CD14-positive monocyte (primary cell): ENCODE measurements around the gene PPP6R3. TPM values are rescaled to one million over a fixed set of nuclear protein-coding genes. Genes with fewer than 3 reads are reported as not detected.

Experiments
- DNase-seq, 3 donors: peaks; one replicate each; pipeline ENCODE4 v3.0.0-alpha.2; 2011 to 2022
- H2AFZ ChIP-seq: 2 replicates; pipeline ENCODE4 v1.6.0; 2012; ENCODE audit warnings: mild to moderate bottlenecking, low read depth, low read length, inconsistent platforms; ENCODE audit not compliant: insufficient read depth, poor library complexity, severe bottlenecking
- H3K27ac ChIP-seq, 2 donors: 1 replicate in 1 of 2; 2 replicates in 1 of 2; pipeline ENCODE4 v1.5.1; 2012 to 2013; ENCODE audit warnings: low read length in 2 of 2, control low read depth in 1 of 2, inconsistent platforms in 1 of 2, low read depth in 1 of 2, mild to moderate bottlenecking in 1 of 2
- H3K27me3 ChIP-seq, 2 donors: one replicate each; pipeline versions ENCODE4 v1.6.0 to v1.6.1; 2011 to 2013; ENCODE audit warnings: low read length in 2 of 2; ENCODE audit not compliant: control insufficient read depth in 2 of 2, insufficient read depth in 2 of 2
- H3K36me3 ChIP-seq, 2 donors: replicated peaks in 1 of 2; 1 replicate in 1 of 2; 2 replicates in 1 of 2; pipeline versions ENCODE4 v1.5.1 to v1.6.1; 2012 to 2013; ENCODE audit warnings: low read length in 2 of 2, control low read depth in 1 of 2, inconsistent platforms in 1 of 2, mild to moderate bottlenecking in 1 of 2; ENCODE audit not compliant: insufficient read depth in 2 of 2, control insufficient read depth in 1 of 2
- H3K4me1 ChIP-seq, 2 donors: 1 replicate in 1 of 2; 2 replicates in 1 of 2; pipeline versions ENCODE4 v1.5.1 to v1.6.1; 2012 to 2013; ENCODE audit warnings: low read length in 2 of 2, control low read depth in 1 of 2, inconsistent platforms in 1 of 2, mild to moderate bottlenecking in 1 of 2, moderate library complexity in 1 of 2; ENCODE audit not compliant: insufficient read depth in 2 of 2, control insufficient read depth in 1 of 2
- H3K4me2 ChIP-seq: replicated peaks from 2 replicates; pipeline ENCODE3; 2012; ENCODE audit warnings: low read length, moderate library complexity, mild to moderate bottlenecking; ENCODE audit not compliant: poor library complexity, severe bottlenecking; ENCODE audit errors: extremely low read depth
- H3K4me3 ChIP-seq, 3 experiments: fragments of 200-600 bp in 1 of 3; sonication (generic) in 1 of 3; replicated peaks in 1 of 3; 1 replicate in 2 of 3; 2 replicates in 1 of 3; pipeline ENCODE4 v1.5.1; 2011 to 2013; ENCODE audit warnings: low read length in 3 of 3, mild to moderate bottlenecking in 3 of 3, control low read depth in 2 of 3, low read depth in 2 of 3, inconsistent platforms in 1 of 3, moderate library complexity in 1 of 3
- H3K79me2 ChIP-seq: 2 replicates; pipeline ENCODE4 v1.6.0; 2012; ENCODE audit warnings: mild to moderate bottlenecking, control low read depth, inconsistent platforms, low read length, moderate library complexity; ENCODE audit not compliant: insufficient read depth
- H3K9ac ChIP-seq: 2 replicates; pipeline ENCODE4 v1.6.0; 2017; ENCODE audit warnings: low read length, mild to moderate bottlenecking; ENCODE audit not compliant: insufficient read depth, poor library complexity, severe bottlenecking
- H3K9me3 ChIP-seq, 2 donors: replicated peaks in 1 of 2; 1 replicate in 1 of 2; 2 replicates in 1 of 2; pipeline versions ENCODE4 v1.5.1 to v1.6.1; 2012 to 2013; ENCODE audit warnings: low read length in 2 of 2, control low read depth in 1 of 2; ENCODE audit not compliant: control insufficient read depth in 1 of 2, insufficient read depth in 1 of 2
- H4K20me1 ChIP-seq: 2 replicates; pipeline ENCODE4 v1.6.0; 2012; ENCODE audit warnings: mild to moderate bottlenecking, low read length, control low read depth, moderate library complexity; ENCODE audit not compliant: insufficient read depth
- H3K27ac Mint-ChIP-seq, 7 donors: one replicate each; pipeline ENCODE4 v1.8.0; 2020; ENCODE audit warnings: mild to moderate bottlenecking in 7 of 7, mixed read lengths in 7 of 7, moderate library complexity in 6 of 7, inconsistent platforms in 2 of 7
- H3K27me3 Mint-ChIP-seq, 3 donors: one replicate each; pipeline ENCODE4 v1.8.0; 2021 to 2022; ENCODE audit warnings: low read depth in 3 of 3, mild to moderate bottlenecking in 3 of 3, mixed read lengths in 3 of 3, moderate library complexity in 3 of 3, inconsistent platforms in 1 of 3
- H3K36me3 Mint-ChIP-seq, 2 donors: one replicate each; pipeline ENCODE4 v1.8.0; 2020; ENCODE audit warnings: mixed read lengths in 2 of 2, inconsistent platforms in 1 of 2, mild to moderate bottlenecking in 1 of 2
- H3K4me1 Mint-ChIP-seq: one replicate; pipeline ENCODE4 v1.8.0; 2020; ENCODE audit warnings: mild to moderate bottlenecking, mixed read lengths
- H3K4me3 Mint-ChIP-seq, 2 donors: one replicate each; pipeline ENCODE4 v1.8.0; 2020; ENCODE audit warnings: mild to moderate bottlenecking in 2 of 2, mixed read lengths in 2 of 2, moderate library complexity in 1 of 2
- H3K9me3 Mint-ChIP-seq, 7 donors: one replicate each; pipeline ENCODE4 v1.8.0; 2020 to 2022; ENCODE audit warnings: mixed read lengths in 7 of 7, mild to moderate bottlenecking in 6 of 7, moderate library complexity in 6 of 7, inconsistent platforms in 2 of 7
- WGBS: methylation state at CpG from one replicate; pipeline ENCODE4 v1.1.5; 2013; ENCODE audit warnings: missing lambda C conversion rate; ENCODE audit not compliant: insufficient coverage; 5-methylcytosine and 5-hydroxymethylcytosine counted together
- intact Hi-C, 2 donors: fragments of 100-400 bp; cut with micrococcal nuclease; formaldehyde crosslinking; loops; one replicate each; pipeline versions ENCODE4 v1.15.0 to v1.15.1; 2023
- polyA plus RNA-seq, 3 donors: library from polyadenylated mRNA; depleted of rRNA in 1 of 3; unstranded in 2 of 3; stranded (reverse) in 1 of 3; fragments of 300-500 nt in 2 of 3; fragments of >200 nt in 1 of 3; fragmentation: Illumina TruSeq in 2 of 3; gene quantifications; 1 replicate in 2 of 3; 2 replicates in 1 of 3; pipeline ENCODE4 v1.2.3, GENCODE V29; 2012 to 2021
- TF ChIP-seq, protein P1 (sequence below): fragments of 200-600 bp; IDR thresholded peaks from one replicate; pipeline ENCODE4 v1.8.0; 2022; ENCODE audit warnings: antibody characterized with exemption, mild to moderate bottlenecking

The PPP6R3 gene
- polyA plus RNA-seq, 3 donors, result 22.9 to 39.4 (median 38.1) TPM

DNA sequence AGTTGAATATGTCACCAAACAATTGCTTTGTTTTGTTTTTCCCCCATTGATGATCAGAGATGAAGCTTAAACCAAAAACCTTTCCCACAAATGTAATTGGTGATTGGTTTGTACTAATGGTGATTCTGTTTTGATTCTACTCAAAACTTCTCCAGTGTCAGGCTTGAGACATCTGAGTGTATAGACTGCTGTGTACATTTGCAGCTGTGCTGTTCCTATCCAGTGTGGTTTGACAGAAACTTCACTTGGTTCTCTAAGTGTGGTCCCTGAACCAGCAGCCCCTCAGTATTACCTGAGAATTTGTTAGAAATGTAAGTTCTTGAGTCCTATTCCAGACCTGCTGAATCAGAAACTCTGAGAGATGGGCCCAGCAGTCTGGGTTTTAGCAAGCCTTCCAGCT is 84.8 kb downstream of the PPP6R3 start:
- Mint-ChIP-seq H3K27me3 (no peaks in the 10 kb centered on the region), H3K36me3 (peaks cover 74 to 92% of the 10 kb centered on the region in 2 donors), H3K4me3 (no peak overlapping the region), H3K4me1 (peaks cover 50% of the 10 kb centered on the region), H3K27ac (no peak overlapping the region), H3K9me3 (no peaks in the 10 kb centered on the region)
- Histone ChIP-seq H3K36me3 (peaks cover 39 to 94% of the 10 kb centered on the region in 2 donors), H3K4me1 (peaks cover 25 to 32% of the 10 kb centered on the region in 2 donors), H4K20me1 (peaks cover 98% of the 10 kb centered on the region), H3K9ac (no peak overlapping the region), H3K9me3 (no peaks in the 10 kb centered on the region), H3K79me2 (peaks cover 86% of the 10 kb centered on the region), H3K27ac (peak overlapping the region in 1 of 2 donors; percentile 58), H3K4me2 (no peak overlapping the region), H3K4me3 (no peak overlapping the region), H2AFZ (no peak overlapping the region), H3K27me3 (no peaks in the 10 kb centered on the region)
- no peak for DNase-seq
- intact Hi-C loops, result no loop called here
- TF ChIP-seq, protein P1, sequence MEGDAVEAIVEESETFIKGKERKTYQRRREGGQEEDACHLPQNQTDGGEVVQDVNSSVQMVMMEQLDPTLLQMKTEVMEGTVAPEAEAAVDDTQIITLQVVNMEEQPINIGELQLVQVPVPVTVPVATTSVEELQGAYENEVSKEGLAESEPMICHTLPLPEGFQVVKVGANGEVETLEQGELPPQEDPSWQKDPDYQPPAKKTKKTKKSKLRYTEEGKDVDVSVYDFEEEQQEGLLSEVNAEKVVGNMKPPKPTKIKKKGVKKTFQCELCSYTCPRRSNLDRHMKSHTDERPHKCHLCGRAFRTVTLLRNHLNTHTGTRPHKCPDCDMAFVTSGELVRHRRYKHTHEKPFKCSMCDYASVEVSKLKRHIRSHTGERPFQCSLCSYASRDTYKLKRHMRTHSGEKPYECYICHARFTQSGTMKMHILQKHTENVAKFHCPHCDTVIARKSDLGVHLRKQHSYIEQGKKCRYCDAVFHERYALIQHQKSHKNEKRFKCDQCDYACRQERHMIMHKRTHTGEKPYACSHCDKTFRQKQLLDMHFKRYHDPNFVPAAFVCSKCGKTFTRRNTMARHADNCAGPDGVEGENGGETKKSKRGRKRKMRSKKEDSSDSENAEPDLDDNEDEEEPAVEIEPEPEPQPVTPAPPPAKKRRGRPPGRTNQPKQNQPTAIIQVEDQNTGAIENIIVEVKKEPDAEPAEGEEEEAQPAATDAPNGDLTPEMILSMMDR, result no peak

DNA sequence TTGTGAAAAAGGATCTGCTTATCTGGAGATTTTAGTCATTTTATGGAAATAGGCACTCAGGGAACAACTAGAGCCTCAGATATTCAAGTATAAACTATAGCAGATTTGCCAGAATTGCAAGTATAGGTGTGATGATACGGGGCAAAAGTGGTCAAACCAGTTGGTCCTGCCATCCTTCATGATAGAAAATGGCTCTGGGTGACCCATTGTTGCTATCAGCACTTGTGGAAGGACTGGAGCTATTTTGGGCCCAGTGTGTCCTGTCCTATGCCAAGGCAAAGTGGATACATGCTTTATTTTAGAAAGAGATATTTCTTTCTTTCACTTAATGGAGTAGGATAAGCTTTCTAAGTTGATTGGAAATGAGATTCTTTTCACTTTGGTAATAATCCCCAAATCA is 85.2 kb downstream of the PPP6R3 start:
- Histone ChIP-seq H4K20me1 (peaks cover 98% of the 10 kb centered on the region), H3K9me3 (no peaks in the 10 kb centered on the region), H3K9ac (no peak overlapping the region), H3K27me3 (no peaks in the 10 kb centered on the region), H3K36me3 (peaks cover 39 to 91% of the 10 kb centered on the region in 2 donors), H2AFZ (no peak overlapping the region), H3K79me2 (peaks cover 86% of the 10 kb centered on the region), H3K4me2 (no peak overlapping the region), H3K27ac (peak overlapping the region in 1 of 2 donors; percentile 58), H3K4me1 (peaks cover 30 to 37% of the 10 kb centered on the region in 2 donors), H3K4me3 (no peak overlapping the region)
- H3K36me3 Mint-ChIP-seq, result peaks cover 71 to 91% of the 10 kb centered on the region in 2 donors
- TF ChIP-seq, protein P1, result no peak
- H3K27ac Mint-ChIP-seq, result peak overlapping the region in 4 of 7 donors; percentile 30 to 88 (median 34)
- DNase-seq, result no peak
- intact Hi-C loops, result no loop called here
- H3K4me3 Mint-ChIP-seq, result no peak overlapping the region
- H3K9me3 Mint-ChIP-seq, result no peaks in the 10 kb centered on the region
- H3K27me3 Mint-ChIP-seq, result no peaks in the 10 kb centered on the region
- peaks cover 55% of the 10 kb centered on the region for H3K4me1 Mint-ChIP-seq
- WGBS, result 100% methylated on average over 1 of the region's 1 CpG
